Posterior vena cava (tissue), 2 donors: ENCODE measurements around the gene ULBP1. TPM values are rescaled to one million over a fixed set of nuclear protein-coding genes. Genes with fewer than 3 reads are reported as not detected.
A peak's percentile ranks its signal among the peaks of the same experiment; 100 is the strongest.
"Not testable (repeated sequence)": the region's sequence is repeated elsewhere in the genome, so short reads cannot be mapped to it uniquely, and the experiment has no call there.

Source experiments
- DNase-seq: peaks from one replicate; pipeline ENCODE4 v3.0.0-alpha.2; 2020; ENCODE audit warnings: low spot score
- intact Hi-C, 2 donors: fragments of 100-400 bp; cut with DNase I; formaldehyde crosslinking; loops; one replicate each; pipeline versions ENCODE4 v1.14.1 to v1.14.2; 2022 to 2023
- total RNA-seq, 2 donors: library from RNA; stranded (reverse); fragmentation: NEBNext Ultra II Directional; extraction: Animal tissue kit (Norgen Biotek cat#: 25700); gene quantifications; one replicate each; pipeline ENCODE4 v1.2.1, GENCODE V29; 2021
- donor health status: DM: yes; HTN: yes; CAD: no.
- donor health status: DM: yes; HTN: yes; CAD: no.

Gene ULBP1
- total RNA-seq, 2 donors from 2014 or later: 0.19 TPM; not detected in 1

GRCh38 chr6:149947533-149947932 lies 16.2 kb upstream of the ULBP1 start:
- DNase-seq, intact Hi-C loops: not testable (repeated sequence)

DNA sequence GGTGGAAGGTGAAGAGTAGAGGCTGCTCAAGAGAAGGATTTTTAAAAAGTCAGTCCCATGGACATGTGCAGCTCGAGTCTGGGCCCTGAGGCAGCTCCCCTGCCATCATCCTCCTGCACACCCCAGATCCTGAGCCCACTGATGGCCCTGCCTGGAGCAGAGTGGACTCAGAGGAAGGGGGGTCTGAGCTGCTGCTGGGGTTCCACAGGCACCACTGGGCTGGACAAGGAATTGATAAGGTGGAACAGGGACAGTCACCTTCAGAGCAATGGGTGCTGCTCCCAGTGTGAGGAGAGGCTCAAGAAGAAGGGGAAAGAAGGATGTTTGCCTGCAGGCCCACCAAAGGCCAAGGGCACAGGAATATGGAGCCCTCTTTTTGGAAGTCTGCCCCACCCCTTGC lies 15.7 kb upstream of the ULBP1 start:
- DNase-seq: no peak
- intact Hi-C loops: no loop called here

DNA sequence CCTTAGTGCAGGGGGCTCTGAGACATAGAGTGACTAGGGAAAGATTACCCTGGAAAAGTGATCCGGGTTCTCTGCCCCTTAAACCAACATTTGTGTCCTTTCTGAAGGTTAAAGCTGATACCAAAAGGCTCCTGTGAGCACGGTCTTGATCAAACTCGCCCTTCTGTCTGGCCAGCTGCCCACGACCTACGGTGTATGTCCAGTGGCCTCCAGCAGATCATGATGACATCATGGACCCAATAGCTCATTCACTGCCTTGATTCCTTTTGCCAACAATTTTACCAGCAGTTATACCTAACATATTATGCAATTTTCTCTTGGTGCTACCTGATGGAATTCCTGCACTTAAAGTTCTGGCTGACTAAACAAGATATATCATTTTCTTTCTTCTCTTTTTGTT lies 15.1 kb upstream of the ULBP1 start:
- intact Hi-C loops: no loop called here
- no peak for DNase-seq

- intact Hi-C loops: no loop called here
- DNase-seq: peak; percentile 20
Observed at GRCh38 chr6:149950423-149950822, 13.3 kb upstream of the ULBP1 start.

DNA sequence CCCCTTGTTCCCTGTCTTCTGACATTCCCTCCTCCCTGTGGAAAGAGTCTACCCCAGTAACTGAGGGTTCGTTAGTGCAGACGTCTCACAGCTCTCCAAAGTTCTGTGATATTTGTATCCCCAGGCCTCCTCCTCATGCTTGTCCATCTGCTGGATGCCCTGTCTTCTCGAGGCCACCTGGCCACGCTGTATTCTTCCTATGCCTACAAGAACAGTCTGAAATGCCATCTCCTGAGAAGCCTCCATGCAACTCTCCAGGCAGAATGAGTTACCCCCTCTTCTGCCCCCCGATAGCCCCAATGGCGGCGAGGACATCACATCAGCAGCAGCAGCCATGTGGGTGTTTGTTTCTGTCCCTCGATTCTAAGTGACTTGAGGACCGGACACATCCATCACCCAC lies 12.6 kb upstream of the ULBP1 start:
- DNase-seq: peak; percentile 46
- intact Hi-C loops: no loop called here

DNA sequence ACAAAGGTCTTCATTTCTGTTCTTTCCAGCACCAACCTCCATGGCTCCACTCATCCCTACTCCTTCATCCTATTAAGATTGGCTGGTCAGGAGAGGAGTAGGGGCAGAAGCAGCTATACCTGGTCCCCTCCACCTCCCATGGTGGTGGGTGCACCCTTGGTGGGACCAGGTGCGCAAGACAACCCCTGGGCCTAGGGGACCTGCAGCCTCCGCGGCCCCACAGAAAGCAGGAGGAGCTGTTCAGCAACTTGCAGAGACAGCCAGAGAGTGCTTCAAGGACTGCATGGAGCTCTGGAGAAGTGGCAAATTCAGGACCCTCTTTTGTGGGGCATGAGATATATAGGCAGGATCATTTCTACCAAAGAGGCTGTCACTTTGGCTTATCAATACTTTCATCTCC lies 12.1 kb upstream of the ULBP1 start:
- intact Hi-C loops: no loop called here
- DNase-seq: no peak

GRCh38 chr6:149953390-149953789 lies 10.4 kb upstream of the ULBP1 start:
- intact Hi-C loops: not testable (repeated sequence)
- peak; percentile 9 for DNase-seq

GRCh38 chr6:149953934-149954327 lies 9.8 kb upstream of the ULBP1 start:
- intact Hi-C loops, DNase-seq: not testable (repeated sequence)

- DNase-seq, intact Hi-C loops: not testable (repeated sequence)
Observed at GRCh38 chr6:149954328-149954983, 9.3 kb upstream of the ULBP1 start.

DNA sequence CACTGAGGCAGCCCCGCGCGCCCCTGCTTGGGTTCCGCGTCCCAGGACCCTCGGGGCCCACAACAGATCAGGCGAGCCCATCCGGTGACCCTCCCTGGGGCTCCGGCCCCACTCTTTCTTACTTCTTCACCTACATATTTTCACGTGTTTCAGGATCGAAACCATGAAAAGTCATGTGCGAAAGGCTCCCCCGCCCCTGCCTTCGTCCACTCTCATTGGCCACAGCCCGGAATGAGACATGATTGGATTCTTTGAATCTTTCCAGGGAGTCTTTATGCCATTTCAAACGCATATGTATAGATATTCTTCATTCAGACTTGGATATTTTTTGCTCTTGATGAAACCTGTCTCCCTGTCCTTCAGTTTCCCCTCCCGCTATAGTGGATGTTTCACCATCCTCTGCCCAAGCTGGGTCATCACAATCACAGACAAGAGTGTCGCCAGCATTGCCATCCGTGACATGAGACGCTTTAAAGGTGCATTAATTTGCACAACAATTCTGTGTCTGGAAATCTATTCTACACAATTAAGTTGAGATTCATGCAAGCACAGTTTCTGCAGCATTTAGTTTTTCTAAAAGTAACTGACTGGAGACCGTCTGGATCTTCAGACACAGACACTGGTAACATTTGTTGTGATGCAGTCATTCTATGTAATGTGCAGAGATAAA lies 8.6 kb upstream of the ULBP1 start:
- intact Hi-C loops, DNase-seq: not testable (repeated sequence)

- intact Hi-C loops: not testable (repeated sequence)
- DNase-seq: peak; percentile 25
Observed at GRCh38 chr6:149955654-149956317, 8.0 kb upstream of the ULBP1 start.

DNA sequence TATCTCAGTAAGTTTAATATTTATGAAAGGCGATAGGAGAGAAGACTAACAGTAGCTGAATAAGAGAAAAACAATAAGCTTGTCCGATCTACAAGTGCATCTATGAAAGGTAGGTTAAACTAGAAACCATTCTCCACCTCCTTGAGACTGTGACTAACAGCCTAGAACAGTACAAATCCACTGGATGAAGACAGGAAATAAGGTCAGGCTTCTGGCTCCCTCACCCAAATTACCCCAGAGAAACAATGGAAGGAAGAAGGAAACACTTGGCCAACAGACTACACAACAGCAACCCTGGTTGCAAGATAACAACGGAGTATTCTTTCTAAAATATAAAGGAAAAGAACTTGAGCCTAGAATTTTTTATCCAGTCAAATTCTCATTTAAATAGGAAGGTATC lies 5.6 kb upstream of the ULBP1 start:
- intact Hi-C loops, DNase-seq: not testable (repeated sequence)

DNA sequence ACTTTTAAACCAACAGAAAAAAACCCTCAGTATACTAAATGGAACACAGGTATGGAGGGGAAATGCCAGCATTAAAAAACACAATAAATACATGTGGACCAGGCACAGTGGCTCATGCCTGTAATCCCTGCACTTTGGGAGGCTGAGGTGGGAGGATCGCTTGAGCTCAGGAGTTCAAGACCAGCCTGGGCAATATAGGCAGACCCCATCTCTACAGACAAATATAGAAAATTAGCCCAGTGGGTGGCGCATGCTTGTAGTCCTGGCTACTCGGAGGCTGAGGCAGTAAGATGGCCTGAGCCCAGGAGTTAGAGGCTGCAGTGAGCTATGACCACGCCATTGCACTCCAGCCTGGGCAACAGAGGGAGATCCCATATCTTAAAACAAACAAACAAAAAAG lies 3.9 kb upstream of the ULBP1 start:
- intact Hi-C loops, DNase-seq: not testable (repeated sequence)

- intact Hi-C loops: no loop called here
- DNase-seq: peak; percentile 69
Observed at GRCh38 chr6:149960488-149960887, 3.3 kb upstream of the ULBP1 start.

DNA sequence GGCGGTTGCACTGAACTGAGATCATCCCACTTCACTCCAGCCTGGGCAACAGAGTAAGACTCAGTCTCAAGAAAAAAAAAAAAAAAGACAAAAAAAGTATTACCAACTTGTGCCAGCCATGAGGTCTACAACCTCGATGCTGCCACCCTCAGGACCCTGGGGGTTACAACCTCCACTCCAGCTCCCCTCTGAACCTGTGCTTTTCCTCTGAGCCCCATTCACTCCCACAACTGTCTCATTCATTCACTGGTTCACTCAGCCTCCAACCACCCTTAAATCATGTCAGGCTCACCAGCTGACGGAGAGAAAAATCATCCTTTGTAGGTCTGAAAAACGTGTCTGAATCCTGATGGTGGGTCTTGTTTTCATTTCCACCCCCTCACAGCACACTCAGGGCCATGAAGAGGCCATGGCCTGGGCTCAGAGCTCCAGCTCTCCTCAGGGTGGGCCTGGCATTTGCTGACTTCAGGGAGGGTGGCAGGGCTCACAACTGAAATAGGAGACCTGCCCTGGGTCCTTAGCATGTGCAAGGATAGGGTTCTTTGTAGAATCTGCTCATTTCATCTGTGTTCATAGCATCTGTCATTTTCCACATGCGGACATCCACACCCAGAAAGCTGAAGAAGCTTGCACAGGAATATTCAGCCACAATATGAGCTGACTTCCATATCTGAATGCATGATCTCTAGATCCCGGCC lies 1.9 kb upstream of the ULBP1 start:
- intact Hi-C loops: no loop called here
- peak; percentile 35 for DNase-seq

DNA sequence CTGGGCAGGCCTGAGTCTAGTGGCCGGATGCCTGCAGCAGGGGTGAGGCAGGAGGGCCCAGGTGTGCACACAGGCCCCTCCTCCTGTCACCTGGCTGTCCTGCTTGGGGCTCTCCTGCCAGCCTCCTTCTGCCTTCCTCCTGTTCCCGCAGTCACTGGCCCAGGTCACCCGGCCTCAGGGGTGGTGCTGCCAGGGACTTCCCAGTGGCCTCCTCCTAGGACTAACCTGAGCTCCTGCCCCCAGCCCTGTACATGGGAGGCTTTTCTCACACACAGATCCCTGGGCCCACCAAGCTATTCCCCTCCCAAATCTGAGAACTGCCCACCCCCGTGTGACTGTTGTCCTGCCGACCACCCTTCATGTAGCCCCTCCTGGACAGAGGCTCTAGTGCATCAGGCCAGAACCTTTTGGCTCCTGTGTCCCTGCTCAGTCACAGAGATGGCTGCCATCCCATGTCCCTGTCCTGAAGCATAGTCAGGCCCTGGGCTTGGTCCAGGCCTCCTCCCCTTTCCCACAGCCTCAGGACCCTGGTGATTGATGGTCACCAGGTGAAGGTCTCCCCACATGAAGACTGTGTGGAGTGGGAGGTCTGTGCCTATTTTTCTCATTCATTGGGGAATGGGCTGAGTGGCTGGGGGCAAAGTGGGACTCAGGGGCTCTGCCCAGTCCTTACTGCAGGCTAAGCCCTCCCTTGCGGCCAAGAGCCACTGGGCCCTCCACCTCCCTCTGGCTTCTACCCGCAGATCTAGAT lies 1.1 kb upstream of the ULBP1 start:
- intact Hi-C loops: no loop called here
- peak; percentile 77 for DNase-seq

- intact Hi-C loops: no loop called here
- DNase-seq: peak; percentile 79
Observed at GRCh38 chr6:149963212-149963461, 606 bp upstream of the ULBP1 start.

GRCh38 chr6:149964308-149965193 lies 808 bp downstream of the ULBP1 start:
- intact Hi-C loops: loop anchor here in 1 of 2 donors (1.0 kb wide), 1 partner anchor 40 kb away; no protein-coding TSS in a partner anchor
- DNase-seq: no peak
